GM18873 (cell line): ENCODE data around the gene SOBP.
"Not testable (repeated sequence)": the region's sequence is repeated elsewhere in the genome, so short reads cannot be mapped to it uniquely, and the experiment has no call there.

ENCODE experiments used
- ATAC-seq: cut with Tn5 transposase; IDR thresholded peaks from one replicate; pipeline ENCODE4 v1.9.1; 2021; ENCODE audit warnings: mild to moderate bottlenecking, moderate library complexity, moderate number of reproducible peaks; ENCODE audit not compliant: unreplicated experiment, low FRiP score

The SOBP gene, protein sequence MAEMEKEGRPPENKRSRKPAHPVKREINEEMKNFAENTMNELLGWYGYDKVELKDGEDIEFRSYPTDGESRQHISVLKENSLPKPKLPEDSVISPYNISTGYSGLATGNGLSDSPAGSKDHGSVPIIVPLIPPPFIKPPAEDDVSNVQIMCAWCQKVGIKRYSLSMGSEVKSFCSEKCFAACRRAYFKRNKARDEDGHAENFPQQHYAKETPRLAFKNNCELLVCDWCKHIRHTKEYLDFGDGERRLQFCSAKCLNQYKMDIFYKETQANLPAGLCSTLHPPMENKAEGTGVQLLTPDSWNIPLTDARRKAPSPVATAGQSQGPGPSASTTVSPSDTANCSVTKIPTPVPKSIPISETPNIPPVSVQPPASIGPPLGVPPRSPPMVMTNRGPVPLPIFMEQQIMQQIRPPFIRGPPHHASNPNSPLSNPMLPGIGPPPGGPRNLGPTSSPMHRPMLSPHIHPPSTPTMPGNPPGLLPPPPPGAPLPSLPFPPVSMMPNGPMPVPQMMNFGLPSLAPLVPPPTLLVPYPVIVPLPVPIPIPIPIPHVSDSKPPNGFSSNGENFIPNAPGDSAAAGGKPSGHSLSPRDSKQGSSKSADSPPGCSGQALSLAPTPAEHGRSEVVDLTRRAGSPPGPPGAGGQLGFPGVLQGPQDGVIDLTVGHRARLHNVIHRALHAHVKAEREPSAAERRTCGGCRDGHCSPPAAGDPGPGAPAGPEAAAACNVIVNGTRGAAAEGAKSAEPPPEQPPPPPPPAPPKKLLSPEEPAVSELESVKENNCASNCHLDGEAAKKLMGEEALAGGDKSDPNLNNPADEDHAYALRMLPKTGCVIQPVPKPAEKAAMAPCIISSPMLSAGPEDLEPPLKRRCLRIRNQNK

DNA sequence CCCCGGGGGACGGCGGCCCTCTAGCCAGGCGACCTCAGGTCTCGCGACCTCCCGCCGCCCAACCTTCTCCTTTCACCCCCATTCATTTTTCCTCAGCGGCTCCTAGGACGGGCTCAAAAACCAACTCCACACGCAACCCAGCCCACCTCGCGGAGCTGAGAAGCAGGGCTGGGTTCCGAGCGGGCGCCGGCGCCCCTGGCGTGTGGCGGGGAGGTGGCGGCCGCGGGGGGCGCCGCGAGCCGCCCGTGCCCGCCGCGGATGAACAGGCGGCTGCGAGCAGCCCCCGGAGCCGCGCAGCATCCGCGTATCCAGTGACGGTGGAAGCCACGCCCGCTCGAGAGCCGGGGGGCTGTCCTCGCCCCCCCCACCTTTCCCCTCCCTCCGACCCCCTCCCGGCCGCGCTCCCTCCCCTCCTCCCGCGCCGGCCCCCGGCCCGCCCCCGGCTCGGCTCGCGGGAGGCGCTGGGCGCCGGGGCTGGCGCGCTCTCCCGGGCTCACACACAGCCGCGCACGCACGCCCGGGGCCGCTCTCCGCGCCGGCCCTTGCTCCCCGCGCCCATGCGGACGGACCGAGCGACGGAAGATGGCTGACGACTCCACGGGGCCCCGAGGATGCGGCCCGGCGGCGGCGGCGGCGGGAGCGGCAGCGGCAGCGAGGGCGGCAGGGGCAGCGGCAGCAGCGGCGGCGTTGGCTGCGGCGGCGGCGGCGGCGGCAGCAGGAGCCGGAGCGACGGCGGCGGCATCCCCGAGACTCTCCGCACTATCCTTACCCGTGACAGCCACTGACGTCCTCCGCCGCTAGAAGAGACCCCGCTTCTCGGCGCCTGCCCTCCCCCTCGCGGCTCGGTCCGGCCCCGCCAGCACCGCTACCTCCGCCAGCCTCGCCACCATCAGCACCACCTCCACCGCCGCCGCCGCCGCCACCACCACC lies at the start of gene SOBP:
Gene SOBP (plus strand): TSS at position 482 of the 930 bp plus-strand sequence. CDS start 500 bp downstream, outside the sequence.
- ATAC-seq = no peak

DNA sequence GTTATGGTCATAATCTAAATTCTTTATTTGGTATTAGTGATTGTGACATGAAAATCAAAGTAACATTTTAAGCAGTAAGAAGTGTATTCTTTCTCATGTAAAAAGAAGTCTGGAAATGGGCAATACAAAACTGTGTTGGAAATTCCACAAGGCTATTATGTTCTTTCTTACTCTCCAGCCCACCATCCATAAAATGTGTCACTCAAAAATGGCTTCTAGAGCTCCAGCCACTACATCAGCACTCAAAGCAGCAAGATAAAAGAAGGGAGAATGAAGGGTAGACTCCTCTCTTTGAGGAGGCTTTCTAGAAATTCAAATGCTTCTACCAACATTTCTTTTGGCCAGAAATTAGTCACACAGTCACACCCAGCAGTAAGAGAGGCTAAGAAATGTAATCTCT lies 49.0 kb upstream of the SOBP start:
- ATAC-seq = no peak

DNA sequence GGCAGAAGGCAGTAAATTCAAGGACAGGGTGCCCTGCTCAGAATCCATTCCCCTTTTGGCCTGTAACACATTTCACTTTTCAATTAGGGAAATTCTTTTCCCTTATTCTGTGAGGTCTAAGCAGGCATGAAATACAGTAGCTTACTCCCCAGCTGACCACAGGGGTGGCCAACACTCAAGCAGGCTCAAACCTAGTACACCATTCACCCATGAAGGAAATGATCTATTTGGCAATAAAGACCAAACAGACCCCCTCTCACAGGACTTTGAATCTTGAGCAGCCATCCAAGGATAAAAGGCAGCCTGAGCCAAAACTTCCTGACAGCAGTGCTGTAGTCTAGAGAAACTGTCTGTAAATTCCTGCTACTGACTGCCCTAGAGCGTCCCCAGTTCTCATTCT lies 48.2 kb upstream of the SOBP start:
- ATAC-seq = no peak

DNA sequence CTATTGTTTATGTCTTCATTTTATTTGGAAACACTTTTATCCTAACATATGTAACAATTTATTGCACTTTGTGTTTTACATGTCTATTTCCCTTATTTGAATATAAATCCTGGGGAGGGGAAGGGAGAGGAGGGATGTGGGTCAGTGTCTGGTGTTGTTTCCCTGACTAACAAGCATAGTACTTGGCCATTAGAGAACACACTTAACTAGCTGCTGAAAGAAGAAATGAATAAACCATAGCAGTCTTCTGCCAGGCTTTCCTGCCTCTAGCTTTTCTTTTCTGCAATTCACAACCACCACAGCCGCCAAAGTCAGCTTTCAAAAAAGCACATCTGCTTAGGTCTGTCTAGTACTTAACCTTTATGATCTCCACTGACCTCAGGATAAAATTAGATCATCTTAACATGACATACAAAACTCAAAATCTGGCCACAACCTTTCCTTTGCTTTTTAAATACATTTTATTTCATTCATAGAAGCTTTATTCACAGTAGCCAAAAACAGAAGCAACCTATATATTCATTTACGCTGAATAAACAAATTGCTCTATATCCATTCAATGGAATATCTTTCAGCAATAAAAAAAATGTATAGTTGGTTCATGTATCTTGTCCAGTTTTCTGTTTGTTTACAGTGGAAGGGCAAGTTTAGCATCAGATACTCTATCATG lies 46.8 kb upstream of the SOBP start:
- ATAC-seq = no peak

DNA sequence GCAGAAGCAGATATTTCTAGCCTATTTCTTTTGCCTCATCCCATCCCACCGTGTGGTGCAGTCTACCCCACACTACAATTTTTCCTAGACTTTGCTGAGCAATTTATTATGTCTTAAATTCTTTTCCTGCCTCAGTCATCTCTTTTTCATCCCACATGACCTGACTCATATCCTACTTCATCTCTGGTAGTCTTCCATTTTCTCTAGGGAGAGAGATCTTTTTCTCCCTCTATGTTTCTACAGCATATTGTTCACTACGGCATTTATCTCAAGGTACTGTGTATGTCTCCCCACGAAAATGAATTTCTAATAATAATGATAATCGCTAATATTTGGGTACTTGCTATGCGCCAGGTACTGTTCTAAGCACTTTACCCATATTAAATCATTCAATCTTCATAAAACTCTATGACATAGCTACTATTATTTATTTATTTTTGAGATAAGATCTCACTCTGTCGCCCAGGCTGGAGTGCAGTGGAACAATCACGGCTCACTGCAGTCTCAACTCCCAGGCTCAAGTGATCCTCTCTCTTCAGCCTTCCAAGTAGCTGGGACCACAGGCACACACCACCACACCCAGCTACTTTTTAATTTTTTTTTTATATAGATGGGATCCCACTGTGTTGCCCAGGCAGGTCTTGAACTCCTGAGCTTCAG lies 46.2 kb upstream of the SOBP start:
- ATAC-seq = no peak

DNA sequence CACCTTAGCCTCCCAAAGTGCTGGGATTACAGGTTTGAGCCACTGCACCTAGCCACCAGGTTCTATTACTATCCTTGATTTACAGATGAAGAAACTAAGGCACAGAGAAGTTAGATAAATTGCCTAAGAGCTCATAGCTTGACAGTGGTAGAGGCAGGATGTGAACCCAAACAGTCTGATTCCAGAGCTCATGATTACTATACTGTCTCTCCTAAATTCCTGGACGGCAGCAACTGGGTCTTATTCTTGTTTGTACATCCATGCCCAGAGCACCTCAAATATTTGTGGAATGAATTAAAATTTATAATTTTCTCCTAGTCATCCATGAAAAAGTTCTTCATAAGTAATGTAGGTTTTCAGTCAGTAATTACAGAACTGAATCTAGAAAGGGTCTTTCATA lies 45.6 kb upstream of the SOBP start:
- ATAC-seq = no peak

DNA sequence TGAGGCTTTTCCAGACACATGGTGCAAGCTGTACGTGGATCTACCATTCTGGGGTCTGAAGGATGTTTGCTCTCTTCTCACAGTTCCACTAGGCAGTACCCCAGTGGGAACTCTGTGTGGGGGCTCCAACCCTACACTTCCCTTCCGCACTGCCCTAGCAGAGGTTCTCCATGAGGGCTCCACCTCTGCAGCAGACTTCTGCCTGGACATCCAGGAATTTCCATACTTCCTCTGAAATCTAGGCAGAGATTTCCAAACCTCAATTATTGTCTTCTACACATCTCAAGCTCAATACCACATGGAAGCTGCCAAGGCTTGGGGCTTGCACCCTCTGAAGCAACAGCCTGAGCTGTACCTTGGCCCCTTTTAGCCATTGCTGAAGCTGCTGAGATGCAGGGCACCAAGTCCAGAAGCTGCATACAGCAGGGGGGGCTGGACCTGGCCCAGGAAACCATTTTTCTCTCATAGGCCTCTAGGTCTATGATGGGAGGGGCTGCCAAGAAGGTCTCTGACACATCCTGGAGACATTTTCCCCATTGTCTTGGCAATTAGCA lies 42.2 kb upstream of the SOBP start:
- no peak for ATAC-seq

DNA sequence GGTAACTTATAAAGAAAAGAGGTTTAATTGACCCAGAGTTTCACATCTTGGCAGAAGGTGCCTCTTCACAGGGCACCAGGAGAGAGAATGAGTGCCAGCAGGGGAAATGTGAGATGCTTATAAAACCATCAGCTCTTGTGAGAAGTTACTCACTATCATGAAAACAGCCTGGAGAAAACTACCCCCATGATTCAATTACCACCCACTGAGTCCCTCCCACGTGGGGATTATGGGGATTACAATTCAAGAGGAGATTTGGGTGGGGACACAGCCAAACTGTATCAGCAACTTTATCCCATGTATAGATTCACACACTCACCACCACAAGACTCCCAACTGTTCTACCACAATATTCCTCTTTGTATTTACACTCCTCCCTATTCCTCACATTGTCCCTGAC lies 41.1 kb upstream of the SOBP start:
- no peak for ATAC-seq

DNA sequence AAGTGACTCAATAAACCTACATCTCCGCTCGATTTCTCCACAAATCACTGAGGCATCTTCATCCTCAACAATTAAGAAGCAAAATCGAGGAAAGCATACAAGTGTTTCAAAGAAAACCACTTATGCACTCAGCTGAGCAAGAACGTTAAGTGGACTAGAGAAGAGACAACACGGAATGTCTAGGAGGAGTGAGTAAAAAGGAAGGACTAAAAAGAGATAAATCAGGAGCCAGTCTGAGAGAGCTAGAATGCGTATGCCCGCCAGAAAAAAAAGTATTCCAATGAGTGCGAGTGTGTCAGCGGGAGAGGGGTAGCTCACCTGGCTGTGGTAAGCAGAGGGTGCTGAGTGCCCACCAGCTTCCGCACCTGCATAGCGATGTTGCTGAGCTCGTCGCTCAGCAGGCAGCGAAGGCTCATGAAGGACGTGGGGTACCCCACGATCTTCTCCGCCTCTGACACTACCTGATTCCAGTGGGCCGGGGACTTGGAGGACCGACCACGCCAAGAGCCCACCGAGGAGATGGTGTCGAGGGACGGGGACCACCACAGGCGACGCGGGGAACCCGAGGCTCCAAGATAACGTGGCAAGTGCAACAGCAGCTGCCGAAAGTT lies 31.1 kb upstream of the SOBP start:
- ATAC-seq = peak; percentile 1

DNA sequence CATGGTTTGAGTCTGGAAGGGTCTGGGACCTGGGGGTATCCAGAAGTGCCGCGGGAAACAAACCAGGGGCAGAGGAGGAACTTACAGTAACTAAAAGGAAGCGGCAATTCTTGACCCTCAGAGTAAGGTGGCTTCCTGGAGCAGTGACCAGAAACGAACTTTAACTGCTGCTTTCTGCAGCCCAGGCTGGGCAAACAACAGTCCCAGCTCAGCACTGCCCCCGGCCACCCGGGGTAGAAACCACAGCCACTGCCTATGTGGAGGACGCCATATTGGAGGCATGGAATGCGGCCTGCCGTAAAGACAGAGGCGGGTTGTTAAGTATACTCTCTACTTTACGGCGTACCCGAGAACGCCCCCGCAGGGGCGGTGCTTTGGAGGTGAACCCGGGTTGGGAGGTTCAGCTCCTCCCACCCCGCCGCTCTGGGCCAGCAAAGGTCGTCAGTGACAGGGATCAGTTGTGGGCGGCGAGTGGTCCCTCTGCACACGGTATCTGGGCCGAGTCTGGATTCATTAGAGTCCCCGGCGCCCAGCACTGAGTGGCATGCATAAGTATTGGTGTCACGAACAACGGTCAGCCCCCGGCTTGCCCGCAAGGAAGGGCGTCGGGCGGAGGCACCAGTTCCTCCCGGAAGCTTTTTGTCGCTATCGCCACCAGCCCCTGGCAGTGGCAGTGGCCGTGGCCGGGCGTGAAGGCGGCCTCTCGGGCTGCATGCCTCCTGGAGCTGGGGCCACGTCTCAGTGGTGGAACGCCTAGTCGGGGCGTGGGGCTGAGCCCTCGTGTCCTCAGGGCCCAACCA lies 30.4 kb upstream of the SOBP start, which contains the start of gene PDSS2:
Gene PDSS2 (minus strand): TSS at position 282 of the 800 bp plus-strand sequence. CDS start 279 bp downstream, at position 3.
- peak; percentile 92 for ATAC-seq

DNA sequence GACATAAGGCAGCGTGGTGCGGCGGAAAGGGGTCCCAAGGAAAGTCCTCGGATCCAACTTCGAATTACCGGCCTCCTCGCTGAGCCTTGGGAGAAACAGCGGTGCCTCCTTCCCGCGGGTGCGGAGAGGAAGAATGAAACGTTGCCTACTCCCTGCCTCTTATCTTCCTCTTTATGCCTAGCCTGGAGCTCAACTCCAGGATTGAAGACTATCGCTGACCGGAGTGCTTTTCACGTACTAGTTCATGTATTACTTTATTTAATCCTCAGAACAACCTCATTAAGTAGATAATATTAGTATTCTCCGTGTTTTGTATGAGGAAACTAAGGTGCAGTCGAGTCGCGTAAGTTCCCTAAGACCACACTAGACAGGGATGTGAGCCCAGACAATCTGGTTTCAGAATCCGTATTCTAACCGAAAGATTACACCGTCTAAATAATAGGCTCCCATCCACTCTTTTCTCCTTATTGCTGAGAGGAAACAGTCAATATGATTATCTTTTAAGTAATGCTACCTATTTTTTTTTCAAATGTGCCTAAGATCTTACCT lies 29.8 kb upstream of the SOBP start:
- ATAC-seq = no peak

DNA sequence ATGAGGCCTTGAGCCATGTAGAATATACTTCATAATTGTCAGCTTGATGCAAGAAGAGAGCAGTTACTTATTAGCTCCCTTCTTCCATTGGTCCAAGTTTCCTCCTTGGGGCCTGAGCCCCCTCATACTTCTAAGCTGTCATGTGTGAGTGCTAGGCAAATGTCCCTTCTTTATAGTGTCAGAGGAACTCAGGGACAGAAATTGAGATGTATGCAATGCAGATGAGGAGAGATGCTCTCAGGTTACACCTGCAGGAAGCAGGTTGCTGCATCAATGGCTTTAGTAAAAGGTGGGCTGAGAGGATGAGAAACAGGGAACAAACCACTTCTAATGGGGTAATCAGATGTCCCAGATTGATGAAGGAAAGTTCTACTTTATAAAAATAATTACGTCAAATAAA lies 23.9 kb upstream of the SOBP start:
- ATAC-seq = no peak

DNA sequence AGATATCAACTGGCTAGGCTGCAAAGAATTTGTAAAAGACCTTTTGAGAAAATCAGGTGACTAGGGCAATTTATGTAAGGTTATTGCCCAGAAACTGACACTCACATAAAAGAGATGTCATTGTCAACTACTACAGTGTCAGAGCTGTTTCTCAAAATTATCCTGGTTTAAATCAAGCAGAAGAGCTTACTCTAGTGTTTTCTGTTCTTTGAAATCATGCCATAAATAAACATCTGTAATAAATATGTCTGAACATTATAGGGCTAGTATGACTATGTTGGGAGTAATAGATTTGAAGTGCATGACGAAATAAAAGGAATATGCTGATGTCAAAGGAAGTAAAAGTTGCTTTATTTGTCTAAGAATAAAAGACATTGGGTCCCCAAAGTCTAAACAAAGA lies 19.6 kb upstream of the SOBP start:
- ATAC-seq = no peak

DNA sequence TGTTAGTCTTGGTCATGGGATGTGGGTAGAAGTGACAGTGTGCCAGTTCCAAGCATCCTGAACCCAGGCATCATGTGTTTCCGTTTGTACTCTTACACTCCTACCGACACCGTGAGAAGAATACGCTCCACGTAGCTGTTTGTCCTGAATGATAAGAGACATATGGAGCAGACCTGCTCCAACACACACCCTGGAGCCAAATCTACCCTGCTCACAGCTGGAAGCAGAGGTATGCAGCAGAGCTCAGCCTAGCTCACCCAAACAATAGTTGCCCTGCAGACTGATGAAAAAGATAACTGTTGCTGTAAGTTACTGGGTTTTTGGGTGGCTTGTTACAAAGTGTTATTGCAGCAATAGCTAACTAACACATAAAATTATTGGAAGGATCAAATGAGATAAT lies 16.3 kb upstream of the SOBP start:
- no peak for ATAC-seq

DNA sequence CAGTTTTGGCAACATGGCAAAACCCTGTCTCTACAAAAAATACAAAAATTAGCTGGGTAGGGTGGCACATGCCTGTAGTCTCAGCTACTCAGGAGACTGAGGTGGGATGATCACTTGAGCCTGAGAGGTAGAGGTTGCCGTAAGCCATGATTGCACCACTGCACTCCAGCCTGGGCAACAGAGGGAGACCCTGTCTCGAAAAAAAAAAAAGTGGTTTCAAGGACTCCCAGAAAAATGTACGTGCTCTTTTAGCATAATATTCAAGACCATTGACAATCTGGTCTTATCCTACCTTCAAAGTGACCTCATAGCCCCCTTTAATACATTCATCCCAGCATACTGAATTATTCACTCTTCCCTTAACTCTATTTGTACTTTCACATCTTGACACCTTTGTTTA lies 14.6 kb upstream of the SOBP start:
- ATAC-seq = not testable (repeated sequence)

DNA sequence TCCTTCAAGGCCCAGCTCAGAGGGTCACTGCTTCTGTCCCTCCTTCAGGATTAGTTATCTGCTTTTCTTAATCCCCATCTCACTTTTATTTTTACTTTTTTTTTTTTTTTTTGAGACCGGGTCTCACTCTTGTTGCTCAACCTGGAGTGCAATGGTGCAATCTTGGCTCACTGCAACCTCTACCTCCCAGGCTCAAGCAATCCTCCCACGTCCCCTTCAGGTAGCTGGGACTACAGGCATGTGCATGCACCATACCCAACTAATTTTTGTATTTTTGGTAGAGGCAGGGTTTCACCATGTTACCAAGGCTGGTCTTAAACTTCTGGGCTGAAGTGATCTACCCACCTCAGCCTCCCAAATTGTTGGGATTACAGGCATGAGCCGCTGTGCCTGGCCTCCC lies 14.1 kb upstream of the SOBP start:
- not testable (repeated sequence) for ATAC-seq

DNA sequence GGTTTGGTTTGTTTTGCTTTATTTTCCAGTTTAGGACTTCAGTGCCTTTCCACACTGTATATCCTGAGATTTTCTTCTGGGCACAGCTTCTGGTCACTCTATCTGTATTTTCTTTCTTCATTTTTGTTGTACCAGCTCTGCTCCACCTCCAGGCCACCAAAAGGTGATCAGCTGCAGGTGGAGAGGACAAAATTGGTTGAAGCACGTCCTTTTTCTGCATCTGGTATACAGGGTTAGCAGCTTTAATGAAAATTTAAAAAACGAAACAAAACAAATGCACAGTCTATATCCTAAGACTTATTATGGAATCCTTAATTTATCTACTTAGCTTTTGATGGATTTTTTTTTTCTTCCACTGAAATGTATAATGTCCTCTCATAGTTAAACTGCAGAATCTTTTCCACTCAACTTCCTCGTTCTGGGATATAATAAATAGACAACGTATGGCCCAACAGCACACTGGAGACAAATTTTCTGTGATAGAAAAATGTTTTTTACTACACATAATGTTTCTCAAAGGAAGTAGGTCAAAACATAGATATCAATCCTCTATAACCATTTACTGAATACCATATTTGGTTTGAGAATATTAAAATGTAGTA lies 10.7 kb upstream of the SOBP start:
- ATAC-seq = no peak
